ENCODE results near the gene MAN2C1. TPM values are rescaled to one million over a fixed set of nuclear protein-coding genes. Genes with fewer than 3 reads are reported as not detected.

MAN2C1 gene
- total RNA-seq, 1 experiment from 2014 or later = 148 TPM

DNA sequence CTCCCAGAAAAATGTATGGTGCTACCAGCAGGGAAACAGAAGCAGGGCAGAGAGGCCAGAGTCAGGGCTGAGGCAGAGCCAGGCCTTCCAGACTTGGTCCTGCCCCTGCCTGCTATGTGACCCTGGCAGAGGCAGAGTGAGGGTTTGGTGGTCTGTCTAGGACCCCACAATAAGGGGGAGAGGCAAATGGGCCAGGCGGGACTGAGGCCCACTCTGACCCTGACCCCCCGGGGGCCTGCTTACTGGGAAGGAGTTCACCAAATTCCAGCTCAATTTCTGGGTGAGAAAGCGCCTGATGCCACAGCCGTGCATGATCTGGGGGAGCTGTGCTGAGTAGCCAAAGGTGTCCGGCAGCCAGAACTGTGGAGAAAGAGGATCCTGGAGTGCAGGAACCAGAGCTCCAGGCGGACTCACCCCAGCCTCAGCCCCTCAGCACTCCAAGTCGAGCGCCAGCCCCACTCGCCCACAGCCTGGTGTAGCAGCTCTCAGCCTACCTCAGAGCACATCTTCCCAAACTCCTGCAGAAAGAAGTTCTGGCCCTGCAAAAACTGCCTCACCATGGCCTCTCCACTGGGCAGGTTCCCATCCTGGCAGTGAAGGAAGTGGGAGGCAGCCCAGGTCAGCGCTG is 6.9 kb downstream of the MAN2C1 start (continued):
- TF ChIP-seq, protein P1, sequence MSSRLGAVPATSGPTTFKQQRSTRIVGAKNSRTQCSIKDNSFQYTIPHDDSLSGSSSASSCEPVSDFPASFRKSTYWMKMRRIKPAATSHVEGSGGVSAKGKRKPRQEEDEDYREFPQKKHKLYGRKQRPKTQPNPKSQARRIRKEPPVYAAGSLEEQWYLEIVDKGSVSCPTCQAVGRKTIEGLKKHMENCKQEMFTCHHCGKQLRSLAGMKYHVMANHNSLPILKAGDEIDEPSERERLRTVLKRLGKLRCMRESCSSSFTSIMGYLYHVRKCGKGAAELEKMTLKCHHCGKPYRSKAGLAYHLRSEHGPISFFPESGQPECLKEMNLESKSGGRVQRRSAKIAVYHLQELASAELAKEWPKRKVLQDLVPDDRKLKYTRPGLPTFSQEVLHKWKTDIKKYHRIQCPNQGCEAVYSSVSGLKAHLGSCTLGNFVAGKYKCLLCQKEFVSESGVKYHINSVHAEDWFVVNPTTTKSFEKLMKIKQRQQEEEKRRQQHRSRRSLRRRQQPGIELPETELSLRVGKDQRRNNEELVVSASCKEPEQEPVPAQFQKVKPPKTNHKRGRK (CRISPR knock-in tag; IDR thresholded peaks at IDR 0.05; ENCODE audit: borderline replicate concordance) = no peak
- no peak for TF ChIP-seq ELF4 (CRISPR knock-in tag; IDR thresholded peaks at IDR 0.05; ENCODE audit: low read depth)
- TF ChIP-seq, protein P2, sequence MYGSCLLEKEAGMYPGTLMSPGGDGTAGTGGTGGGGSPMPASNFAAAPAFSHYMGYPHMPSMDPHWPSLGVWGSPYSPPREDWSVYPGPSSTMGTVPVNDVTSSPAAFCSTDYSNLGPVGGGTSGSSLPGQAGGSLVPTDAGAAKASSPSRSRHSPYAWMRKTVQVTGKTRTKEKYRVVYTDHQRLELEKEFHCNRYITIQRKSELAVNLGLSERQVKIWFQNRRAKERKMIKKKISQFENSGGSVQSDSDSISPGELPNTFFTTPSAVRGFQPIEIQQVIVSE (CRISPR knock-in tag; IDR thresholded peaks at IDR 0.05; ENCODE audit: borderline replicate concordance) = no peak

DNA sequence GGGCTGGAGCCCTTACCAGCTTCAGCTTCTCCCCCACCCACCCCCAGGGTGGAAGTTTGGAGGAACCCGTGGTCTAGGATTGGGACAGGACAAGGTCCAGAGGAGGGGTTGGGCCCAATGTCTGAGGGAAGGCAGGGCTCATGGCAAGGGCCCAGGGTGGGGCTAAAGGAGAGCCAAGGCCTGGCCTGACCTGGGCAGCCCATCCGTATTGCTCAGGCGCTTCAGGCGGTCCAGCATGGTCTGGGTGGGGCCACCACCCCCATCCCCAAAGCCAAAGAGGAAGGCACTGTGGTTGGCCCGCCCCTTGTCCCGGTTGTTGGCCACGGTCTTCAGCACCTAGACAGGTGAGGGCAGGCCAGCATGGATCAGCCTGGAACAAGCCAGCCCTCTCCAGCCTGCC is 7.6 kb downstream of the MAN2C1 start:
- Mint-ChIP-seq H3K36me3 (peaks cover 24% of the 10 kb centered on the region), H3K9me3 (no peaks in the 10 kb centered on the region), H3K4me1 (no peaks in the 10 kb centered on the region), H3K4me3 (no peak overlapping the region), H3K27me3 (ENCODE audit: low read depth) (no peaks in the 10 kb centered on the region), H3K27ac (no peak overlapping the region)
- TF ChIP-seq TEAD1 (CRISPR knock-in tag; IDR thresholded peaks at IDR 0.05) = no peak
- TF ChIP-seq, protein P3, sequence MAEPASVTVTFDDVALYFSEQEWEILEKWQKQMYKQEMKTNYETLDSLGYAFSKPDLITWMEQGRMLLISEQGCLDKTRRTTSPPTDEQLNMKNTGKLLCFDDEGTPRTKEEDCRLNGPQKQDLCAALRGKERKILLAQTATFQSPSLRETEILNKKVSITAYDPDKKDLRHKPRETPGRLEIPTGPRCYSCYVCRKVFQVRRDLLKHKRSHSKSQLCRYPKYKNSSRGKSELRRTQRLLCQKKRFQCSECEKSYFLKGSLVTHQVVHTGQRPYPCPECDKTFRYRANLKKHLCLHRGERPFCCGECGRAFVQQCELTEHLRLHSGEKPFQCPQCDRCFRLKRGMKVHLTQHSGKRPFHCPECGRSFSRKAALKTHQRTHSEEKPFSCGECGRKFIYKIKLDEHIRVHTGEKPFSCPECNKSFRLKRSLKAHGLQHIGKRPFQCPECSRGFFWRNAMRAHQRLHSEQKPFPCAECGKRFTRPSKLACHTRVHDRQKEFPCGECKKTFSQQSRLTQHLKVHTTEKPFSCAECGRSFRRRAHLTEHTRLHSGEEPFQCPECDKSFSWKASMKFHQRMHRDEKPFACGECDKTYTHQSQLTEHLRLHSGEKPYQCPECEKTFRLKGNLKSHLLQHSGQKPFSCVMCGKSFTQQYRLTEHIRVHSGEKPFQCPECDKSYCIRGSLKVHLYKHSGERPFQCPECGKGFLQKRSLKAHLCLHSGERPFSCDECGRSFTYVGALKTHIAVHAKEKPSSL (CRISPR knock-in tag; conservative IDR thresholded peaks at IDR 0.05) = no peak
- TF ChIP-seq ETV6 (CRISPR knock-in tag; IDR thresholded peaks at IDR 0.05) = no peak
- ATAC-seq = no peak
- CTCF ChIA-PET = no interaction called here
- no peak for DNase-seq (ENCODE audit: low spot score)
- POLR2A ChIA-PET = no interaction called here

DNA sequence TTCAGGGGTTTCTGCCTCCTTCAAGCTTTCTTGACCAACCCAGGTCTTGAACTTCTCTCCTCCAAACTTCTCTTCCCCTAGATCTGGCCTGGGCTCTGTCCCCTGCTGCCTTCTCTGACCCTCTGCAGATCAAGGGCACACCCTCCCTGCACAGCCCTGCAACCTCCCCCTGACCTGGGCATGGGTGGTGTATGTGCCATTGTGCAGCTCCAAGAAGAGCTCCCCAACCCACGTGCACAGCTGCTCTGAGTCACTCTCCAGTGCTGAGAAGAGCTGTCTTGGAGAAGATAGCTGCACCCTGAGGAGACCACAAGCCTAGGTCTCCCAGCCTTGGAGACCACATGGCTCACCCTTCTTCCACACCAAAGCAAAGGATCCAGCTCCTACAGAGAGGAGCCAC is 8.0 kb downstream of the MAN2C1 start:
- CTCF ChIA-PET = no interaction called here
- Mint-ChIP-seq H3K27me3 (ENCODE audit: low read depth) (no peaks in the 10 kb centered on the region), H3K27ac (no peak overlapping the region), H3K4me3 (no peak overlapping the region), H3K4me1 (no peaks in the 10 kb centered on the region), H3K9me3 (no peaks in the 10 kb centered on the region), H3K36me3 (peaks cover 21% of the 10 kb centered on the region)
- POLR2A ChIA-PET = no interaction called here
- DNase-seq (ENCODE audit: low spot score) = no peak
- no peak for TF ChIP-seq MXD4 (CRISPR knock-in tag; IDR thresholded peaks at IDR 0.05; ENCODE audit: borderline replicate concordance)
- no peak for TF ChIP-seq RELA (CRISPR knock-in tag; IDR thresholded peaks at IDR 0.05; ENCODE audit: borderline replicate concordance)
- no peak for TF ChIP-seq JAZF1 (CRISPR knock-in tag; IDR thresholded peaks at IDR 0.05)
- TF ChIP-seq, protein P4, sequence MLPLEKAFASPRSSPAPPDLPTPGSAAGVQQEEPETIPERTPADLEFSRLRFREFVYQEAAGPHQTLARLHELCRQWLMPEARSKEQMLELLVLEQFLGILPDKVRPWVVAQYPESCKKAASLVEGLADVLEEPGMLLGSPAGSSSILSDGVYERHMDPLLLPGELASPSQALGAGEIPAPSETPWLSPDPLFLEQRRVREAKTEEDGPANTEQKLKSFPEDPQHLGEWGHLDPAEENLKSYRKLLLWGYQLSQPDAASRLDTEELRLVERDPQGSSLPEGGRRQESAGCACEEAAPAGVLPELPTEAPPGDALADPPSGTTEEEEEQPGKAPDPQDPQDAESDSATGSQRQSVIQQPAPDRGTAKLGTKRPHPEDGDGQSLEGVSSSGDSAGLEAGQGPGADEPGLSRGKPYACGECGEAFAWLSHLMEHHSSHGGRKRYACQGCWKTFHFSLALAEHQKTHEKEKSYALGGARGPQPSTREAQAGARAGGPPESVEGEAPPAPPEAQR (CRISPR knock-in tag; IDR thresholded peaks at IDR 0.05) = no peak
- TF ChIP-seq OVOL2 (CRISPR knock-in tag; IDR thresholded peaks at IDR 0.05; ENCODE audit: borderline replicate concordance) = no peak
- TF ChIP-seq, protein P5, sequence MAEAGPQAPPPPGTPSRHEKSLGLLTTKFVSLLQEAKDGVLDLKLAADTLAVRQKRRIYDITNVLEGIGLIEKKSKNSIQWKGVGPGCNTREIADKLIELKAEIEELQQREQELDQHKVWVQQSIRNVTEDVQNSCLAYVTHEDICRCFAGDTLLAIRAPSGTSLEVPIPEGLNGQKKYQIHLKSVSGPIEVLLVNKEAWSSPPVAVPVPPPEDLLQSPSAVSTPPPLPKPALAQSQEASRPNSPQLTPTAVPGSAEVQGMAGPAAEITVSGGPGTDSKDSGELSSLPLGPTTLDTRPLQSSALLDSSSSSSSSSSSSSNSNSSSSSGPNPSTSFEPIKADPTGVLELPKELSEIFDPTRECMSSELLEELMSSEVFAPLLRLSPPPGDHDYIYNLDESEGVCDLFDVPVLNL (CRISPR knock-in tag; IDR thresholded peaks at IDR 0.05; ENCODE audit: borderline replicate concordance, low read depth) = no peak
- TF ChIP-seq, protein P6, sequence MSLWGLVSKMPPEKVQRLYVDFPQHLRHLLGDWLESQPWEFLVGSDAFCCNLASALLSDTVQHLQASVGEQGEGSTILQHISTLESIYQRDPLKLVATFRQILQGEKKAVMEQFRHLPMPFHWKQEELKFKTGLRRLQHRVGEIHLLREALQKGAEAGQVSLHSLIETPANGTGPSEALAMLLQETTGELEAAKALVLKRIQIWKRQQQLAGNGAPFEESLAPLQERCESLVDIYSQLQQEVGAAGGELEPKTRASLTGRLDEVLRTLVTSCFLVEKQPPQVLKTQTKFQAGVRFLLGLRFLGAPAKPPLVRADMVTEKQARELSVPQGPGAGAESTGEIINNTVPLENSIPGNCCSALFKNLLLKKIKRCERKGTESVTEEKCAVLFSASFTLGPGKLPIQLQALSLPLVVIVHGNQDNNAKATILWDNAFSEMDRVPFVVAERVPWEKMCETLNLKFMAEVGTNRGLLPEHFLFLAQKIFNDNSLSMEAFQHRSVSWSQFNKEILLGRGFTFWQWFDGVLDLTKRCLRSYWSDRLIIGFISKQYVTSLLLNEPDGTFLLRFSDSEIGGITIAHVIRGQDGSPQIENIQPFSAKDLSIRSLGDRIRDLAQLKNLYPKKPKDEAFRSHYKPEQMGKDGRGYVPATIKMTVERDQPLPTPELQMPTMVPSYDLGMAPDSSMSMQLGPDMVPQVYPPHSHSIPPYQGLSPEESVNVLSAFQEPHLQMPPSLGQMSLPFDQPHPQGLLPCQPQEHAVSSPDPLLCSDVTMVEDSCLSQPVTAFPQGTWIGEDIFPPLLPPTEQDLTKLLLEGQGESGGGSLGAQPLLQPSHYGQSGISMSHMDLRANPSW (CRISPR knock-in tag; conservative IDR thresholded peaks at IDR 0.05; ENCODE audit: low read depth) = no peak
- TF ChIP-seq, protein P7, sequence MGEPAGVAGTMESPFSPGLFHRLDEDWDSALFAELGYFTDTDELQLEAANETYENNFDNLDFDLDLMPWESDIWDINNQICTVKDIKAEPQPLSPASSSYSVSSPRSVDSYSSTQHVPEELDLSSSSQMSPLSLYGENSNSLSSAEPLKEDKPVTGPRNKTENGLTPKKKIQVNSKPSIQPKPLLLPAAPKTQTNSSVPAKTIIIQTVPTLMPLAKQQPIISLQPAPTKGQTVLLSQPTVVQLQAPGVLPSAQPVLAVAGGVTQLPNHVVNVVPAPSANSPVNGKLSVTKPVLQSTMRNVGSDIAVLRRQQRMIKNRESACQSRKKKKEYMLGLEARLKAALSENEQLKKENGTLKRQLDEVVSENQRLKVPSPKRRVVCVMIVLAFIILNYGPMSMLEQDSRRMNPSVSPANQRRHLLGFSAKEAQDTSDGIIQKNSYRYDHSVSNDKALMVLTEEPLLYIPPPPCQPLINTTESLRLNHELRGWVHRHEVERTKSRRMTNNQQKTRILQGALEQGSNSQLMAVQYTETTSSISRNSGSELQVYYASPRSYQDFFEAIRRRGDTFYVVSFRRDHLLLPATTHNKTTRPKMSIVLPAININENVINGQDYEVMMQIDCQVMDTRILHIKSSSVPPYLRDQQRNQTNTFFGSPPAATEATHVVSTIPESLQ (CRISPR knock-in tag; IDR thresholded peaks at IDR 0.05) = no peak
- no peak for TF ChIP-seq ZNF232 (CRISPR knock-in tag; IDR thresholded peaks at IDR 0.05)
- no peak for ATAC-seq
